Measurements from ENCODE around the gene TADA1.
A peak's percentile ranks its signal among the peaks of the same experiment; 100 is the strongest.
"Not testable (repeated sequence)": the region's sequence is repeated elsewhere in the genome, so short reads cannot be mapped to it uniquely, and the experiment has no call there.

The TADA1 gene

DNA sequence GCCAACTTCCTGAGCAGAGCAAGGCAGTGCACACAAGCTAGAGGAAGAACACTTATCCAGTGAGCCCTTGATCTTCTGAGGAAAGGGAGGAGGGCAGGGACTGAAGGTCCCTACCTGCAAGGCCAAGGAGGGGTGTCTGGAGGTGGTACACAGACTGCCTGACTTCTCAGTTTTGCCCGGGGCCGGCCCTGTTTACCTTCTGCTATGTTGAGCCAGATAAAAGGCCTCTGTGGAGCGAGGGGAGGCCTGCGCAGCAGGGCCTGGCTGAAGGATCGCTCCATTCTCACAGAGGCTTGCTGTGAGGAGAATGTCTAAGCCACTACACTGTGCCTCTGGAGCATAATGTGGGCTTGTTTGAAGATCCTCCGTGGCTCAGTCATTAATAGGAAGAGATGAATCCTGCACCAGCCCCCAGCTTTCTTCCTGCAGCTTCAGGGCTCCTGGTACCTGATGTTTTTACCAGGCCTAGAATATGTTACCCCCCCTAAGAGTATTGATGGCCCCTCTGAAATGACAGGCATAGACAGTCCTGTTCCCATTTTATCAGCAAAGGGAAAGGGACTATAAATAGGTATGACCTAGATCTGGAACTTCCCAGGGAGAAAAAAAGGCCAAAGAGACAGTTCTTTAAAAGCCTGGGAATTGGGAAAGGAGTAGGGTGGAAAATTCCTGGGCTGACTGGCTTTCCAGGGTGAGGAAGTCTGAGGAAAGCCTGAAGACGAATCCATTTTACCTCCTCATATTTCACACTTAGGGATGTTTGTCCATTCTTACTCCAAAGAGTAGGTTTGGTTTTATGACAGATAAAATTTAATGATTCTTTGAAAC lies 32.1 kb downstream of the TADA1 start:
- DNase-seq (ENCODE audit: low spot score), result no peak

DNA sequence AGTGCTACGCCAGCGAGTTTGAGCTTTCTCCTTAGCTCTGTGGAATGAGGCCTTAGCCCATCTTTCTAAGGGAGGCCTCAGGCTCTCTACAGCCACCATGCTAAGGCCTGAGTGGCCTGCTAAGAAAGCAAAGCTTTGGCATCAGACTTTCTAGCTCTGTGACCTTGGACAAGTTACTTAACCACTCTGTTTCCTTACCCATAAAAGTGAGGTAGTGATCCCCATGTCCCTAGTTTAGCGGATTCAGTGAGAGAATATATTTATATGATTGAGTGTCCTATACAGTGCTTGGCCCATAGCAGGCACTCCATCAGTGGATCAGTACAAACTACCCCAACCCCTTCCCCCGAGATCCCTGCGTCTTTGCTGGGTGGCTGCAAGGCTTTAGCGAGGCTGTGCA lies 32.7 kb downstream of the TADA1 start:
- no peak for DNase-seq (ENCODE audit: low spot score)

DNA sequence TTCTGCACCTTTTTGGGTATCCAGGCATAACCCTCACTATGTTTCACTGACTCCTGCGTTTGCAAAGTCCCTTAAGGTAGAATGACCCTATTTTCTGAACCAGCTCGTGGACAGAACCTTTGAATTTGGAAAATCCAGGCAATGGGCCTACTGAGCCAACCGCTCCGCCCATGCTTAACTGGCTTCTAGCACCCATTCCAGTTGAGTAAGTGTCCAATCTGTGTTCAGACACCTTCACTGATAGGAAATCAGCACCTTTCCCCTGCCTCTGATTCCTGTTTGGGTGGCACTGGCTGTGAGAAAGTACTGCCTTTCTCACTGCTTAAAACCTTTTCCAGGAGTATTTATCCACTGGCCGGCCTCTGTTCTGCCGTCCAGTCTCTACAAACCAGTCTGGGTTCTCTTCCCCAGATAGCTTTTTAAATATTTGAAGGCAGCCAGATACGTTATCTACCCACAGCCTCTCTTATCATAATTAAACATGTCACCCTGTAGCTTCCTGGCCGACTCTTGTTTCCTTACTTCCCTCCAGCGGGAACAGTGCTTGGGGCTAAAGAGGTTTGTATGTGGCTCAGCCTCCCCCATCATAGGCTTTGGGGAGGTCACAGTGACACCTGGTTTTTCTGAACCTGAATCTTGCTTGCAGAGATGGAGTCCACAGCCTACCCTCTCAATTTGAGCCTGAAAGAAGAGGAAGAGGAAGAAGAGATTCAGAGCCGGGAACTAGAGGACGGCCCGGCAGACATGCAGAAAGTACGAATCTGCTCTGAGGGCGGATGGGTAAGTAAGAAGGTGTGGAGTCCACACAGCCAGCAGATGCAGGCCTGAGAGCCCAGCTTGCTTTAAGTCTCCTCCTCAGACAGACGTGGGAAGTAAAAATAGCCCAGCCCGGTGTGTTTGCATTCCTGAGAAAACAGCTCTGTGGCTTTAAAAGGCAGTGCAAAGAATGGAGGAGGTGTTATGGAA lies 35.5 kb downstream of the TADA1 start:
- no peak for DNase-seq (ENCODE audit: low spot score)

DNA sequence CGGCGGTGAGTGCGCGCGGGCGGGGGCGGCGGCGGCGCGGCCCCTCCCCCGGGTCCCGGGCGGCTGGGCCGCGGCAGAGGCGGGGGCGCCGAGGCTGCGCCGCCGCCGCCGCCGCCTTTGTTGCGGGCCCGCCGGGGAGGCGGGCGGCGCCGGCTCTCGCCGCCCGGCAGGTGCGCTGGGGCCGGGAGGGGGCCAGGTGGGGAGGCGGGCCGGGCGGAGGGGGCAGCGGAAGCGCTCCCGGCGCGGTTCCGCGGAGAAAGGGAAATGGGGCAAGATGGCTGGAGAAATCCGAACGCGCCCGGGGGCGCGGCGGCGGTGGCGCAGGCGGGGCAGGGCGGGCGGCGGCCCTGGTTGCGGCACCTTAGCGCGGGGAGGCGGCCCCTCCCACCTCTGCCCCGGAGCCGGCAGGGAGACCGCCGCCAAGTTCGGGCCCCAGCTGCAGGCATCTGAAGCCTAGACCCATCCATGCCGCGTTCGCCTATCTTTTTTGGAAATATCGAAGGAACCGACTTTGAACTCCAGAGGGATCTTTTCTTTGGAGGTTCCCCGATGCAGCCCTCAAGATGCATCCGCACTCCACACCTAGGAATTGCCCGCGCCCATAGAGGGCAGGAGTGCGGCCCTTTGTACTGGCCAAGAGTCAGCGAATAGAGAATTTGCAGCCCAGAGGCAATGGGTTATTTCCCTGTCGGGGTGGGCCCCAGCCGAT lies 36.3 kb downstream of the TADA1 start:
- peak; percentile 46 for DNase-seq (ENCODE audit: low spot score)

DNA sequence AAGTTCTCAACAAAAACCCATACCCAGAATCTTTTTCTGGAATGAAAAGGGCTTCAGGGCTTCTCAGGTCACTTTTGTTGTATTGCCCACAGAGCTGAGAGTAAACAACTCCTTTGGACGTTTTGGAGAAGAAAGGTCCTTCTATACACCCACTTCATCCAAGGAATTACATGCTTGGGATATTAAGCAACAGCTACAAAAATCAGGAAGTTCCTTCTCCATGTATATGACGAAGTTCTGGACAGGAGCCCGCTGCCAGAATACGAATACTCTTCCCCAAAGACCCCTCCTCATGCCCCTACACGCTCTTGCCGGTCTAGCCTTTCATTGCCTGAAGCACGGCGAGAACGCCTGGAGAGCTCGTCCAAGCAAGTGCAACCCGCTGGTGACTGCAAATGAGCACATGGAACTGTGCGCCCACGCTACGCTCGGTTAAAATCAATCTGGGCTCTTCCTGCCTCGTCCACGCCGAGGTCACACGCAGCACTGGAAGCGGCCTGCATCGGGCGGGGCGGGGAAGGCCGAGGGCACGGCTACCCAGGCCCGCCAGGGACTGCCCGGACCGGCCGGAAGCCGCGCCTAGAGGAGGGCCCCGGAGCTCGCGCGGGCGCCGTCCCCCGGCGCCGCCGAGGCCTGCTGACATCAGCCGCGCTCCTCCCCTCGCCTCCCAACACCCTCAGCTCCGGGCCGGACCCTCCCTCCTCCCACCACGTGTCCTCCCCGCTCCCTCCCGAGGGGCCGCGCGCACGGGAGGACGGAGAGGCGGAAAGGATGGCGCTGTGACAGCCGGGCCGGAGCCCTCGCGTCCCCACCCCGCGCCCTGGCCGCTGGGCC lies 37.1 kb downstream of the TADA1 start, which contains the start of gene POGK:
POGK (plus strand) TSS at position 710 of the 834 bp plus-strand sequence. CDS start 1,482 bp downstream, outside the sequence.
- DNase-seq (ENCODE audit: low spot score), result peak; percentile 90

DNA sequence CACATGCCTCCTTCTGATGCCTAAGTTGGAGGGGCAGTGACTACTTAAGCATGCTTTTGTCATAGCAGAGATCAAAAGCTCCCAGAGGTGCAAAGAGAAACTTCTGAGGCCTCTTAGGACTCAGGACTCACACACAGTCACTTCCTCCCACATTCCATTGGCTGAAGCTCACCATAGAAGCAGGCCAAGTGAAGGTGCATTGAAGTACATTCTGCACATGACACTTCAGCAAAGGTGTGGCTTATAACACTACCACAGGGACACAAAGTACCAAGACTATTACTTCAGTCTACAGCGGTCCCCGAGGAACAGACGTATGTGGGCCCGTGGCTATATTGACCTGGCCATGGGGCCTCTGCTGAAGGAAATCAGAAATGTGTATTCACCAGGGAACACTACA lies 39.3 kb downstream of the TADA1 start:
- no peak for DNase-seq (ENCODE audit: low spot score)

DNA sequence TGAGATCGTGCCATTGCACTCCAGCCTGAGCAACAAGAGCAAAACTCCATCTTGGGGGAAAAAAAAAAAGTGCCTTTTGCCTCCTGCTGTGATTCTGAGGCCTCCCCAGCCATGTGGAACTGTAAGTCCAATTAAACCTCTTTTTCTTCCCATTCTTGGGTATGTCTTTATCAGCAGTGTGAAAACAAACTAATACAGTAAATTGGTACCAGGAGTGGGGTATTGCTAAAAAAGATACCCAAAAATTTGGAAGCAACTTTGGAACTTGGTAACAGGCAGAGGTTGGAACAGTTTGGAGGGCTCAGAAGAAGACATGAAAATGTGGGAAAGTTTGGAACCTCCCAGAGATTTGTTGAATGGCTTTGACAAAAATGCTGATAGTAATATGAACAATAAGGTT lies 46.3 kb downstream of the TADA1 start:
- not testable (repeated sequence) for DNase-seq (ENCODE audit: low spot score)

DNA sequence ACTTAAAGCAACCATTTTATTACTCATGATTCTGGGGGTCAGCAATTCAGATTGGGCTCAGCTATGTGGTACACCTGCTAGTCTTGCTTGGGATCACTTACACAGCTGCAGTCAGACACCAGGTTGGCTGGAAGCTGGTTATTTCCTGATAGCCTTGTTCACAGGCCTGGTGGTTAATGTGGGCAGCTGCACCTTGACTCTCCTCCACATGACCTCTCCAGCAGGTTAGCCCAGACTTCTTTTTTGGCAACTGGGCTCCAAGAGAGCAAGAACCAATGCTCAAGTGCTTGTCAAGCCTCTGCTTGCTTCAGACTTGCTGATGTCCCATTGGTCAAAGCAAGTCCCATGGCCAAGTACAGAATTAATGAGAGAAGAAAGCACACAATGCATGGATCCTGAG lies 48.6 kb downstream of the TADA1 start:
- DNase-seq (ENCODE audit: low spot score), result no peak

DNA sequence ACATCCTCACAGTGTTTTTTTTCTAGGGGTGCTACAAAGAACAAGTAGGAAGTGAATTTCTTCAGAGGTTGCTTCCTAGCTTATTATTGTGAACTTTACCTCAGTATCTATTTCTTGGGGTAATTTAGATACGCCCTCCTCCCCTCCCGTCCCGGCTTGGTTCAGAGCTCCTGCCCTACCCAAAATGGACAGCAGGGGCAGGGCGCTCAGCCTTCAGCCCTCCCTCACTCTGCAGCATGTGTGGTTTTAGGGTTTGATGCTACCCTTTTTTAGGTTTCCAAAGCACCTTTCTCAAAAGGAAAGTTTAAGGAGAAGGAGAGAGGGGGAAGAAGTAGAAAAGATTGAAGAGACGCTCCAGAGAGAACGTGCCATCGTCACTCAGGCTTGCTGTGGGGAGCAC lies 53.7 kb downstream of the TADA1 start:
- DNase-seq (ENCODE audit: low spot score), result no peak

DNA sequence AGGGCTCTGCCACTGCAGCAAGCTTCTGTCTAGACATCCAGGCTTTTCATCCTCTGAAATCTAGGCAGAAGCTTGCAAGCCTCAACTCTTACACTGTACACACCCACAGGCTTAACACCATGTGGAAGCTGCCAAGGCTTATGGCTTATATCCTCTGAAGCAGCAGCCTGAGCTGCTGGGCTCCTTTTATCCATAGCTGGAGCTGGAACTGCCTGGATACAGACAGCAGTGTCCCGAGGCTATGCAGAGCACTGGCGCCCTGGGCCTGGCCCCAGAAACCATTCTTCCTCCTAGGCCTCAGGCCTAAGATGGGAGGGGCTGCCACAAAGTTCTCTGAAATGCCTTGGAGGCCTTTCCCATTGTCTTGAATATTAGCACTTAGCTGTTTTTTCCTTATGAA lies 56.1 kb downstream of the TADA1 start:
- DNase-seq (ENCODE audit: low spot score), result no peak

DNA sequence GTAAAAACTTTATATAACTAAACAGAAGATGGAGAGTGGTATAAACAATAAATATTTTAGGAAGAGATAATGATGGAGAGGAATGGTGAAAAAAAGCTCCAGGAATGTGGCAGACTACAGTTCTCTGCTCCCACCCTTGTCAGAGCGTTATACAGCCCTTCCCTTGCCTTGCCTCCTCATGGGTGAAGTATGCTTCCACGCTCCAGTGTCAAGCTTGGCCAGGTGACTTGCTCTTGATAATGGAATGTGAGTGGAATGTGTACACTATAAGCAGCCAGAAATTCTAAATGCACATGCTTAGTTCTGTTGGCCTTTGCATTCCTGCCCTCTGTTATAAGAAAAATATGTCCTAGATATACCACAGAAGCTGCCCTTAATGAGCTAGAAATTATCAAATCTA lies 61.5 kb downstream of the TADA1 start:
- DNase-seq (ENCODE audit: low spot score), result no peak

DNA sequence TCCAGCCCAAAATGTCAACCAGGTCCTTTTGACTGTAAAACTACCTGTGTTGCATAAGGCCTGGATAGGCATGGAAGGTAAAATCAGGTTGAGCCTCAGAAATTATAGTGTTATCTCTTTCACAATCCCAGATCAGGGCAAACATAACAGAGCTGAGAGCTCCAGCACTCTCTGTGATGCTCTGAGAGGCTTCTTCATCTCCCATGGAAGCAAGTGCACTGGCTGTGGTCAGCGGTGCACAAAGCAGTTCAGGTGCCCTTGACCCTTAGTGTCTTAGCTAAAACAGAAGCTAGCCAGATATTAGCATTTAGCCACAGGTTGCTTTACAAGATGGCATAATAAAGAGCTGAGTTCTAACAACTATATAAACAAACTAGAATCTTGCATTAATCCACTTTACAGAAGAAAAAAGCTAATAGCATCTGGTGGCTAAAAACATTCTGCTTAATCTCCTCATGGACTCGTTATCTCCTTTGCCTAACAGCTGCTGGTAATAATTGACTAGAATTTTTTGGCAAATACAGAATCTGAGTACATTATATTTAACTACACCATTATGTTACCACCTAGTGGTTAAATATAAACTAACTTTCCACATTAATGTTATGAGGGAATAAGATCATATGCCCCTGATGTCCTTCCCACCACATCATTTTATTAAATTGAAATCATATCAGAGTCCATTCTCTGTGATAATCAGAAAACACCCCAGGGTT lies 62.4 kb downstream of the TADA1 start:
- no peak for DNase-seq (ENCODE audit: low spot score)

DNA sequence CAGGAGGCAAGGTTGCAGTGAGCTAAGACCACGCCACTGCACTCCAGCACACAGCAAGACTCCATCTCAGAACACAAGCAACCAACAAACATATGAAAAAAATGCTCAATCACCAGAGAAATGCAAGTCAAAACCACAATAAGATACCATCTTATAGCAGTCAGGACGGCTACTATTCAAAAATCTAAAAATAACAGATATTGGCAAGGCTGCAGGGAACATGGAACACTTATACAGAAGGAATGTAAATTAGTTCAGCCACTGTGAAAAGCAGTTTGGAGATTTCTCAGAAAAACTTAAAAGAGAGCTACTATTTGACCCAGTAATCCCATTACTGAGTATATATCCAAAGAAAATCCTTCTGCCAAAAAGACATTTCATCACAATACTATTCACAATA lies 64.4 kb downstream of the TADA1 start:
- DNase-seq (ENCODE audit: low spot score), result no peak

DNA sequence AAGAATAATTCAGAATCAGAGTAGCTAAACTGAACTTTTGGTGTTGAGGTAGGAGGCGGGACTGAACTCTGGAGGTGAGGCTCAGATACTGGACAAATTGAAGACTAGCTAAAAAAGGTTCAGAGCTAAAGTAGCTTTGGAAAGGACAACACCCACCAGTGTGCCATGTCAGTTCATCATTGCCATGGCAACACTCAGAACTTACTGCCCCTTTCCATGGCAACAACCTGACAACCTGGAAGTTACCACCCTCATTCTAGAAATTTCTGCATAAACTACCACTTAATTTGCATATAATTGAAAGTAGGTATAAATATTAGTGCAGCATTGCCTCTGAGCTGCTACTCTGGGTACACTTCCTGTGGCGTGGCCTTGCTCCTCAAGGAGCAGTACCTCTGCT lies 67.1 kb downstream of the TADA1 start:
- no peak for DNase-seq (ENCODE audit: low spot score)
